Measurements from ENCODE around the gene CCDC134.
A peak's percentile ranks its signal among the peaks of the same experiment; 100 is the strongest.

Gene CCDC134

DNA sequence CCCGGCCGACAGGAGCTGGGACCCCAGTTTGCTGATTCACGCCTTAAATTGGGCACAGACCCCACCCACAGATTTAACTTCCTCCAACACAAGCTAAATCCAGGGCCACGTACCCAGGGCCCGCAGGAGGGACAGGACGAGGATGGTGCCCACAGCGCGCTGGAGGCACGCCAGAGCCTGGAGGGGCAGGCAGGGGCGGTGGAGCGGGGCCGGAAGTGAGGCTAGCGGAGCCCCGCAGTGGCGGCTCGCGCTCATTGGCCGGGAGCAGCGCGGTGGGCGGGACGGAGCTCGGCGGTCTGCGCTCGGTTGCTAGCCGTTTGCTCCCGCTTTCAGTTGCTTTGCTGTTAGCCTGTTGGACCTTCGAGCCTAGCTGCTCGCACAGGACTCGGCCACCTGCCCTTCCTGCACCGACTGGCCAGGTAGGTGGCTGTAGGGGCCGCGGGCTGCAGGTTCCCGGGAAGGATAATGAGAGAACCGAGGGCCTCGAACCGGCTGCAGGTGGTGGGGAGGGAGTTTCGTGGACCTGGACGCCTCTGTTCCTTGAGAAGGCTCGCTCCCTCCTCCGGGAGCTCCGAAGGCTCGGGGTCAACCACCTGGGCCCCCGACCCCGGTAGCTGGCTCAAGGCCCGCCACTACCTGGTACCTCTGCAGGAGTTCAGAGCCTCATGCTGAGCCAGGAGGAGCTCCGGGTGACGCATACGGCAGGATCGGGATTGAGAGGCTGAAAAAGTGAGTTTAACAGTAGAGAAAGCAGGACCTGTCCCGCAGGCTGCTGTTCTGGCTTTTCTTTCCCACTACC is at the start of gene CCDC134:
Gene CCDC134, plus strand, starts transcription at position 332 of the 799 bp plus-strand sequence. CDS start 8,212 bp downstream, outside the sequence.
- peak; percentile 81 for DNase-seq

DNA sequence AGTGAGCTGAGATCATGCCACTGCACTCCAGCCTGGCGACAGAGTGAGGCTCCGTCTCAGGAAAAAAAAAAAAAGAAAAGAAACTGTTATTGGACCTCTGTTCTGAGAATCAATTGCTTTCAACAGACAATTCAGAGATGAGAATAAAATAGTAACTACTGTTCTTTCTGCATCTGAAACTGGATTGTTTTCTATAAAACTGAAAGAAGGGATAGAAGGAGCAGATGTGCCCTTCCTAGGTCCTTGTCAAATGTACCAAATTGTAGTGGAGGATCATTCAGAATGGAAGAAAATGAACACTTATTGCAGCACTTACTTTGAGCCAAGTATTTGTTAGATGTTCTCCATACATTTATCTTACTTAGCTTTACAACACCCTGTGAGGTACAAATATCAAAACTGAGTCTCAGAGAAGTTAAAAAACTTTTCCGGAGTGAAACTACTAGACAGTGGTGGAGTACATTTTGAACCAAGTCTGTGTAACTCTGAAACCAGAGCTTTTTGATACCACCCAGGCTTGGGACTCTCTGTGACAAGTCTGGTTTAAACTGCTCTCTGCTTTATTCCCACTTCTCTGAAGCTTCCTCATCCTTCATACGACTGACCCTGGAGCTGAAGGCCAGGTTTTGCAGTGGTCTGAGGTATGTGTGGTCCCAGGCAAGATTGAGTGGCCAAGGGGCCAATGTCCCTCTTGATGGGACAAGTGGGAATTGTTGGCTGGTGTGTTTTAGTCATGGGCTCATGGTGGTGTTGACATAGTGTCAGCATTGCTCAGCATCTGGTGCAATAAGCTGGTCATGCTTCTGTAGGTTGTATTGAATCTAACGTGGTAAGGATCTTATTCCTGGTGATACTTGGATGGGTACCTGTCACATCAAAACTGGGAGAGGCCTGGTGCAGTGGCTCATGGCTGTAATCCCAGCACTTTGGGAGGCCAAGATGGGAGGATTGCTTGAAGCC is 48.2 kb upstream of the CCDC134 start:
- no peak for DNase-seq

DNA sequence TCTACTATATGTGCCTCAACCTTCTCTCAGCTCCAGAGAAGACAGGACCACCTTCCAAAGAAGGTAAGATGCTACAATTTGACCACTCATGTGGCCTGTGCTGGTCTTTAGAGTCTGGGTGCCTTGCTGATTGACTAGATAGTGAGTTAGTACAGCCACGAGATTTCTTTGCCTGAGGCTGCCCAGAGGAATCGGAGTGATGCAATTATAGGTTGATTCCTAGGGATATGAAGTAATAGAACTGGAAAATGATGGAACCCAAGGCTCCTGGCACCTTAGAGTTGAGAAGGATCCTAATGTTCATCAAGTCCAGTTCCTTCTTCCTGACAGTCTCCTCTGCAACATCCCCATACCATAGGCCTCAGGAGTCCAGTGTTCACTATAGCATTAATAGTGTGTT is 46.5 kb upstream of the CCDC134 start:
- DNase-seq = no peak

DNA sequence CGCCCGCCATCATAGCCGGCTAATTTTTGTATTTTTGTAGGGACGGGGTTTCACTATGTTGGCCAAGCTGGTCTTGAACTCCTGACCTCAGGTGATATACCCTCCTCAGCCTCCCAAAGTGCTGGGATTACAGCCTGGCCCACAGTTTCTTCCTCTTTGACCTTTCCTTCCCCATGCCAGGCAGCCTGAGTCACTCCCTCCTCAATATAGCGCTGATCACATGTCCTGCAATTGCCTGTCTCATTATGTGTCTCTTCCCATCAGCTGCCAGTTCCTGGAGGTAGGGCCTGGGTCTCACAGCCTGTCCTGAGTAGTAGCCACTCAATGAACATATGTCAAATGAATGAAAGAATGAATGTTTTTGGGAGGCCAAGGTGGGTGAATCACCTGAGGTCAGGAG is 43.0 kb upstream of the CCDC134 start:
- no peak for DNase-seq

DNA sequence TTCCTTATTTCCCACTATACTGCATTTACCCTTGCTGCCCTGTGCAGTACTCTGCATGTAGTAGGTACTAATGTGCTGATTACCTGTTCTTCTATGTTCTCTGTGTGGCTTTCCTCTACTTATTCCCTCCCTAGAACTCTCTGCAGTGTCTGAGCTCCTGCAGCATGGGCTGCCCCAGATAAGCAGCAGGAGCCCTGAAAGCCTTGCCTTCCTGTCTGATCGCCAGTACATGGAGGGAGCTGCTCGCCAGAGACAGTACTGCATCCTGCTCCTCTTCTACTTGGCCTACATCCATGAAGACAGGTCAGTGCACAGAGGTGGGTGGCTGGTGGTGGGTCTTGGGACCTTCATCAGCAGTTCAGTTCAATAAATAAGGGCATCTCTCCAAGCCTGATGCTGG is 42.2 kb upstream of the CCDC134 start:
- no peak for DNase-seq

DNA sequence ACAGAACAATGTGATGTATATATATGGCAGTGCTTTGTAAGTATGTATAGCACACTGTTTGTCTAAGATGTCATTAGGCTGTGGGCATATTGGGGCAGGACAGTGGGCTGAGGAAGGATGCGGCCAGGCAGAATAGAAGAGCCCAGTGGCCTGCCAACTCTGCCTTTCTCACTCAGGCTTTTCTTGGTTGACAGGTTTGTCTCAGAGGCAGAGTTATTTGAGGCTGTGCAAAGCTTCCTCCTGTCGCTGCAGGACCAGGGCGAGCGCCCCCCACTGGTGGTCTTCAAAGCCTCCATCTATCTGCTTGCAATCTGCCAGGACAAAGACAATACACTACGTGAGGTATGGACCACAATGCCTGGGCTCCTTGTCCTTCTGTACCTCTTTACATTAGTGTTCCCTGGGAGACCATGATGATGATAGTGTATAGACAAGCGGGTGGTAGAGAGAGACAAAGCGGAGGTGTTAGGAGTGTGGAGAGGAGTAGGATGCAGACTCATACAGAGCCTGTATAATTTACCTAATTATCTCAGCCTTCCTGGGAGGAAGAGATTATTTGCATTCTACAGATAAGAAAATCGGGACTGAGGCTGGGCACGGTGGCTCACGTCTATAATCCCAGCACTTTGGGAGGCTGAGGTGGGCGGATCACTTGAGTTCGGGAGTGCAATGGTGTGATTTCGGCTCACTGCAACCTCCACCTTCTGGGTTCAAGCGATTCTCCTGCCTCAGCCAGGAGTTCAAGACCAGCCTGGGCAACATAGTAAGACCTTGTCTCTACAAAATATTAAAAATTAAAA is 37.3 kb upstream of the CCDC134 start:
- DNase-seq = no peak

DNA sequence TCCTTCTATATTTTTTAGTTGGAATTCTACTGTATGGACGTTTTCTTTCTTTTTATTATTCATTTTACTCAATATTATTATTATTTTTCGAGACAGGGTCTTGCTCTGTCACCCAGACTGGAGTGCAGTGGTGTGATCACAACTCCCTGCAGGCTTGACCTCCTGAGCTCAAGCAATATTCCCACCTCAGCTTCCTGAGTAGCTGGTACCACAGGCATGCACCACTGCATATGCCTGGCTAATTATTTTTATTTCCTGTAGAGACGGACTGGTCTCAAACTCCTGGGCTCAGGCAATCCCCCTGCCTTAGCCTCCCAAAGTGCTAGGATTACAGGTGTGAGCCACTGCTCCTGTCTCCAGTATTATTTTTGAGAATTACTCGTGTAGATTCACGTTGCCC is 34.0 kb upstream of the CCDC134 start:
- no peak for DNase-seq

DNA sequence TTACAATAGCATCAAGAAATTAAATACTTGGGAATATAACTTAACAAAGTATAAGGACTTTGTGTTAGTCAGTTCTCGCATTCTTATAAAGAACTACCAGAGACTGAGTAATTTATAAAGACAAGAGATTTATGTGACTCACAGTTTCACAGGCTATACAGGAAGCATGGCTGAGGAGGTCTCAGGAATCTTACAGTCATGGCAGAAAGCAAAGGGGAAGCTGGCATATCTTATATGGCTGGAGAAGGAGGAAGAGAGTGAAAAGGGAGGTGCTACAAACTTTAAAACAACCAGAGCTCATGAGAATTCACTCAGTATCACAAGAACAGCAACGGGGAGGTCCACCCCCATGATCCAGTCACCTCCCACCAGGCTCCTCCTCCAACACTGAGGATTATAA is 32.0 kb upstream of the CCDC134 start:
- no peak for DNase-seq

DNA sequence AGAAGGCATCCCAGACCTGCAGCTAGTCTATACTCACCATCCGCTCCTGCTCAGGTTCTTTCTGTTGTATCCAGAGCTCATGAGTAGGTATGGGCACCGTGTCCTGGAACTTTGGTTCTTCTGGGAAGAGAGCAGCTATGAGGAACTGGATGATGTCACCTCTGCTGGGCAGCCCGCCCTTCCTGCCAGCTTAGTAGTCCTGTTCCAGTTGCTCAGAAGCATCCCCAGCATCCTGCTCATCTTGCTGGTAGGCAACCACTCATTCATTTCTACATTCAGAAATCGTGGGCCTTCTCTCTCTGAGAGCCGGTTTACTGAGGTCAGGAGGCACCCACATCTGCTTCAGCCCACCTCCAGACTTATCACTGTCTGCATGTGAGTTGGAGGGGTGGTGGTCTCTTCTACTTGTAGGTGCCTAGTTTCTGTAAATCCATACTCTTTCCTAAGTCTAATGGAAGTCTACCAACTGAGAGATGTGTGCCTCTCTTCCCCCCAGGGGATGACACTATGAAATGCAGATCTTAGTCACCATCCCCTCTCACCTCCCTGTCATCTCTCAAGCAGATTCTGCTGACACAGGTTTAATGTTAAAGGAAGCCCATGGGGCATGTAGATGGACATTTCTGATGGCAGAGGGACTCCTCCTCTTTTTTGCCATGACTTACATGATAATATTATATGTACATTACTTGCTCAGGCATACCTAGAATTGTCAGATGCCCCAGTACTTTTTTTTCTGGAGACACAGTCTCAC is 29.6 kb upstream of the CCDC134 start:
- DNase-seq = no peak

DNA sequence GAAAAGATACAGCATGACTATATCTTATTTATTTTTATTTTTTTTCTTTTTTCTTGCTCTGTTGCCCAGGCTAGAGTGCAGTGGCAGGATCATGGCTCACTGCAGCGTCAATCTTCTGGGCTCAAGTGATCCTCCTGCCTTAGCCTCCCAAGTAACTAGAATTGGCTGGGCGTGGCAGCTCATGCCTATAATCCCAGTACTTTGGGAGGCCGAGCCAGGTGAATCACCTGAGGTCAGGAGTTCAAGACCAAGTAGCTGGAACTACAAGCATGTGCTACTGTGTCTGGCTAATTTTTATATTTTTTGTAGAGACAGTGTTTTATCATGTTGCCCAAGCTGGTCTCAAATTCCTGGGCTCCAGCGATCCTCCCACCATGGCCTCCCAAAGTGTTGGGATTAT is 28.3 kb upstream of the CCDC134 start:
- DNase-seq = no peak

DNA sequence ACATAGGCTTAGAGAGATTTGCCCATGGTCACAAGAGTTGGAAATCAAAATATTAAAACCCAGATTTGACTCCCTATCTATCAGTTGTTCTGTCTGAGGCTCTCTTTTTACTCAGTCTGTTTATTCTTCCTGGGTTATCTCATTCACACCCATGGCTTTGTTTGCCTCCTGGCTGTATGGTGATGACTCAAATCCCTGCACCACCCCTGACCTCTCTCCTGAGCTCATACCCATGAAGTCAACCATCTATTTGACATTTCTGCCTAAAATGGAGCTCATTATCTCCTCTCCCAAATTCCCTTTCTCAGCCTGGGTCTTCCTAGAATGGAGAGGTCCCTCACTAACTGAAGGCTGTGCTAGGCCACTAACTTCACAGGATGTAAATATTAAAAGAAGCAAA is 27.8 kb upstream of the CCDC134 start:
- DNase-seq = no peak

DNA sequence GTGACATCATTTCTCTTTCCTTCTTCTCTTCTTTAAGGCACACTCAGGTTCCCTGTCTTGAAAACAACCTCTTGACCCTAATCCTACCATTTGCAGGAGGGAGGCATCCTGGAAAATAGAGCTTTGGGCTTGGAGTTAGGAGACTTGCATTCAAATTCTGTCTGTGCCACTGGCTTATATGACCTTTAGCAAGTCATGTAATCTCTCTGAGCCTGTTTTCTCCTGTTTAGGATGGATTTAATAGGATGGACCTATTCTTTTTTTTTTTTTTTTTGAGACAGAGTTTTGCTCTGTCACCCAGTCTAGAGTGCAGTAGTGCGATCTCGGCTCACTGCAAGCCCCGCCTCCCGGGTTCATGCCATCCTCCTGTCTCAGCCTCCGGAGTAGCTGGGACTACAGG is 25.1 kb upstream of the CCDC134 start:
- DNase-seq = no peak

DNA sequence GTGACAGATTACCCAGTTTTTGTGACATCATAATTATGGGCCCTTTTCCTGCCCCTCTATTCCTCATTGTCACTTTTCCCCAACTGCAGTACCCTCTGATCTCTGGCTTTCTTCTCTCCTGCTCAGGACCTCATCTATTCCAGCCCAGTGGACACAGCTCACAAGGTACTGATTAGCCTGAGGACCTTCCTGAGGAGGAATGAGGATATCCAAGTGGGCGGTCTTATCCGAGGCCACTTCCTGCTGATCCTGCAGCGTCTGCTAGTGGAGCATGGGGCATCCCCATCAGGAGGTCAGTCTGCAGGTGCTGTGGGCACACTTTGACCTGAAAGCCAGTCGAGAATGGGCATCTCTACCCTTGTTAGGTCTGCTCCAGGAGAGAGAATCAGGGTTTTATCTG is 24.5 kb upstream of the CCDC134 start:
- no peak for DNase-seq

DNA sequence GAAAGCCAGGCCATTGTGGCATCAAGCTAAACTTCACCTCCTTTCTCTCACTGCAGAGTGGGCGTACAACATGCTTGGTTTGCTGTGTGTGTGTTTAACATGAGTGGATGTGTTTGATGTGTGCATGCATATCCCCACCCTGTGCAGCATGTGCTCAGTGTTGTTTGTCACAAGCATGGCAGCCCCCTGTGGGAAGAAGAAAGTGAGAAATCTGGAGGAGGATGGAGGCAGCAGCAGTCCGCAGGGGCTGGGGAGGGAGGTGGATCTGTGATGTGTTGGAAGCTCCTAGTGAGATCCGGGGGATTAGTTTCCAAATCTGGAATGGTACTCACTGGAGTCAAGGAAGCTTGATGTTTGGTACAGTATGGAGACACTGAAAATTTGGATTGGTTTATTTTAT is 24.1 kb upstream of the CCDC134 start:
- no peak for DNase-seq

DNA sequence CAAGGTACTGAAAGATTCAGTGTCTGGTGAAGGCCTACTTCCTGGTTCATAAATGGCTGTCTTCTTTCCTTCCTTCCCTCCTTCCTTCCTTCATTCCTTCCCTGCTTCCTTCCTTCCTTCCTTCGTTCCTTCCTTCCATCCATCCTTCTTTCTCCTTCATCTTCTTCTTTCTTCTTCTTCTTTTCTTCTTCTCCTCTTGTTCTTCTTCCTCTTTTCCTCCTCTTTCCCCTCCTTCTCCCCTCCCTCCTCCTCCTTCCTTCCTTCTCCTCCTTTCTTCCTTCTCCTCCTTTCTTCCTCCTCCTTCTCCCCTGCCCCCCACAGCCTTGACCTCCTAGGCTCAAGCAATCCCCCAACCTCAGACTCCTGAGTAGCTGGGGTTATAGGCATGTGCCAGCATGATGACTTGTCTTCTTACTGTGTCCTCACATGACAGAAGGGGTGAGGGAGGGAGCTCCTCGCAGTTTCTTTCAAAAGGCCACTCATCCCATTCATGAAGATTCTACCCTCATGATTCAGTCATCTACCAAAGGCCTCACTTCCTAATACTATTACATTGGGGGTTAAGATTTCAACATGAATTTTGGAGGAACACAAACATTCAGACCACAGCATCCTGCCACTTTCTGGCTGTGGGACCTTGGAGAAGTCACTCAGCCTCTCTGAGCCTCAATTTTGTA is 22.6 kb upstream of the CCDC134 start:
- DNase-seq = no peak

DNA sequence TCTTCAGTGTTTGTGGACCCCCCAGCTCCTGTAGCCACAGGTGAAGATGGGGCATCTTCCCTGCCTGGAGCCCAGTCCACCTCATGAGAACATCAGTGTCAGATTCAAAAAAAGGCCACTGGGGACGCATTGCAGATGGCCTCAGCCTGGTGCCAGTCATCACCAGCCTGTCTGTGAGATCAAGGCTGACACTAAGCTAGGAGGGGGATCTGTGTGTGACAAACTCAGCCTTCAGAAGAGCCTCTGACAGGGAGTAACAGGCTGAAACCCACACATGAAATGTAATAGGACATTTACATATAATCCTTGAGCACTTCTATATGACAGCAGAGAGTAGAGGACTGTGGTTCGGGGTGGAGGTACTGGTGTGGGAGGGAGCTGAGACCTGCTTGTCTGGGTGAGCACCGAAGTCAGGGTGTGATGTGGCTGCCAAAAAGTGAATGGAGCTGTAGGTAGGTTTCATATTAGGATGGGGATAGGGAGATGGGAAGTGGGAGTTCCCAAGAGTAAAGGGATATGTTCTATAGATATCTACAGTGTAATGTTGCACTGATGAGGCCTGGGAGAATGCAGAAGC is 20.5 kb upstream of the CCDC134 start:
- DNase-seq = no peak

DNA sequence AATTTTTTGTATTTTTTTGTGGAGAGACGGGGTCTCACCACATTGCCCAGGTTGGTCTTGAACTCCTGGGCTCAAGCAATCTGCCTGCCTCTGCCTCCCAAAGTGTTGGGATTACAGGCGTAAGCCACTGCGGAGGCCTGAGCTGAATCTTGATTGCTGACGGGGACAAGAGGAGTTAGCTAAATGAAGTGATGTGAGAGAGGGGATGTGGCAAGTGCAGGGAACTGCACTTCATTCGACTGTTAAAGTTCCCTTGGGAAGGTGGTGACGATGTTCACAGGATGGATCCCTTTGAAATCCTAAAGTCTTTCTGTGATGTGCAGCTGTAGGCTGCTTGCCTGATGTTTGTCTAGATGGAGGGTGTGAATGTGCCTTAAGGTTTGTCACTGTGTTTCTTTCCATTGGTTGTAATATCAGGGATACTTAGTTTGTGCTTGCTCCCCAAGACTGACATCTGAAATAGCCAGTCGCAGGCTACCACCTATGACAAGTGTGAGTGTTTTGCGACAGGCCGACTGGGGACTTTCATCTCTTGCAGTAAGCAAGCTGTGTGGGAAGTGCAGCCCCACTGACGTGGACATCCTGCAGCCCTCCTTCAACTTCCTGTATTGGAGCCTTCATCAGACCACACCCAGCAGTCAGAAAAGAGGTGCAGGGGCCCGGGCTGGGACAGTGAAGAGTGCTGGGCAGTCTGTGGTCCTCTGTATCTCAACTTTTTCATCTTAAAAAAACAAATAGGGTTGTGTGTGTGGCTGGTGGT is 19.6 kb upstream of the CCDC134 start:
- DNase-seq = no peak

DNA sequence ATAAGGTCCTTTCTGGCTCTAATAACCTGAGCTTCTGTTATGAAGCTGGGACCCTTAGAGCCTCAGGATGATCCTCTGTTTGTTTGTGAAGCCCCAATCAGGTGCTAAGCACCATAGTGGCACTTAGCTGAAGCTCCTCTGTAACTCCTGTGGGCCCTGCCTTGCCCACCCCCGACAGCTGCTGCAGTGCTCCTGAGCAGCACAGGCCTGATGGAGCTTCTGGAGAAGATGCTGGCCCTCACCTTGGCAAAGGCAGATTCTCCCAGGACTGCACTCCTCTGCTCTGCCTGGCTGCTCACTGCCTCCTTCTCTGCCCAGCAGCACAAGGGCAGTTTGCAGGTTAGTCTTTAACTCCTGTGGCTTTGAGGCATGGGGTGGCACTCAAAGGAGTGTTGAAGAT is 19.0 kb upstream of the CCDC134 start:
- no peak for DNase-seq

DNA sequence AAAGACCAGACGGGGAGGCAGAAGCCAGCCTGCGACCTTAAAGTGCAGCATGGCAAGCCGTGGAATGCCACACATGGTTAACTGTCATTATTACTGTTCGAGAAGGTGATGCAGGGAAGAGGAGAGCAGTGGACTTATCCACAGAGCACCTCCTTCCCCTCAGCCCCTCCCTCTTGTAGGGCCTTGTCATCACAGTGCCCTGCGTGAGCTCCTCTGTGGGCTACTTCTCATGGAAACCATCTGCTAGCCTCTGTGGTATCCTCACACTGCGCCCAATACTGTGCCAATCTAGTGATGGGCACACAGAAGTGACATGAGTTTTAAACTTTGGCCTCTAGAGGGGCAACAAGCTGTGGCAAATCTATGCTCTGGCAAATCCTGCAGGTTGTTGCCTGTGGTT is 18.2 kb upstream of the CCDC134 start:
- no peak for DNase-seq

DNA sequence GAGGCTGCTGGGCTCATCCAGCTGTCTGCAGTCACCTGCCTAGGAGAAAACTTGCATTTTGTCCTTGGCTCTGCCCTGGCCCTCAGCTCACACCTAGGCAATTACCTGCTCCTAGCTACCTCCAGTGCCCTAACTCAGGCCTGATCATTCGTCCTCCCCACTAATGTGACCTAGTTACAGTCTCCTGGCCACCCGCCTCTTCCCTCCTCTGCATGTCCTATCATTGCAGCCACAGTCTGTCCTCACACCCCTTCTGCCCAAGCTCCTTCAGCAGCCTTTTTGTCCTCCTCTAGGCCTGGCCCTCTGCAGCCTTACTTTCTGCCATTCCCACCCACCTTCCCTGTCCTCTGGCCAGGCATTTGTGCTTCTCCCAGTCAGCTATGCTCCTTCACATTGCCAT is 17.7 kb upstream of the CCDC134 start:
- no peak for DNase-seq

DNA sequence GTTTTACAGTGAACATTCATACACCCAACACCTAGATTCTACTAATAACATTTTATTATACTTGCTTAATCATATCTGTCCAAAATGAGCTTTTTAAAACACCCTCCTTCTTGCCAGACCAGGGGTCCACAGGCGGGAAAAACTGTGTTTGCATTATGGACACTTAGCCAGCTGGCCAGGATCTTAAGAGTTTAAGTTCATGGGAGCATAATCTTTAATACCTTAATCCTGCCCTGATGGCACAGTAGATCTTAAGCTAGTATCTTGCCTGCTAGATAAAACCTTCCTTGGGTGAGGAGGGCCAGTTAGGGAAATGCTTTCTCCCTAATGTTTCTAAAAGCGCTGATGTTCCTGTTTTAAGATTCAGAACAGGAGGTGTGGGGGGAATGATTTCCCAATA is 13.1 kb upstream of the CCDC134 start:
- DNase-seq = no peak

Measured in 8988T (cell line).